ENCODE results near the gene CHD6.

- TF ChIP-seq, protein P1, sequence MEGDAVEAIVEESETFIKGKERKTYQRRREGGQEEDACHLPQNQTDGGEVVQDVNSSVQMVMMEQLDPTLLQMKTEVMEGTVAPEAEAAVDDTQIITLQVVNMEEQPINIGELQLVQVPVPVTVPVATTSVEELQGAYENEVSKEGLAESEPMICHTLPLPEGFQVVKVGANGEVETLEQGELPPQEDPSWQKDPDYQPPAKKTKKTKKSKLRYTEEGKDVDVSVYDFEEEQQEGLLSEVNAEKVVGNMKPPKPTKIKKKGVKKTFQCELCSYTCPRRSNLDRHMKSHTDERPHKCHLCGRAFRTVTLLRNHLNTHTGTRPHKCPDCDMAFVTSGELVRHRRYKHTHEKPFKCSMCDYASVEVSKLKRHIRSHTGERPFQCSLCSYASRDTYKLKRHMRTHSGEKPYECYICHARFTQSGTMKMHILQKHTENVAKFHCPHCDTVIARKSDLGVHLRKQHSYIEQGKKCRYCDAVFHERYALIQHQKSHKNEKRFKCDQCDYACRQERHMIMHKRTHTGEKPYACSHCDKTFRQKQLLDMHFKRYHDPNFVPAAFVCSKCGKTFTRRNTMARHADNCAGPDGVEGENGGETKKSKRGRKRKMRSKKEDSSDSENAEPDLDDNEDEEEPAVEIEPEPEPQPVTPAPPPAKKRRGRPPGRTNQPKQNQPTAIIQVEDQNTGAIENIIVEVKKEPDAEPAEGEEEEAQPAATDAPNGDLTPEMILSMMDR (IDR thresholded peaks at IDR 0.05; ENCODE audit: low read length), result no peak
- no peak for TF ChIP-seq EZH2 (IDR thresholded peaks at IDR 0.05; ENCODE audit: borderline replicate concordance, low read length)
Measured at GRCh38 chr20:41475503-41475902, 142.7 kb downstream of the CHD6 start.

Measured in OCI-LY1 (cell line).